ENCODE measurements around the gene RNF11. TPM values are rescaled to one million over a fixed set of nuclear protein-coding genes. Genes with fewer than 3 reads are reported as not detected.

The RNF11 gene
- total RNA-seq, 4 donors from 2014 or later, result 56.7 to 84.3 (median 76.2) TPM

DNA sequence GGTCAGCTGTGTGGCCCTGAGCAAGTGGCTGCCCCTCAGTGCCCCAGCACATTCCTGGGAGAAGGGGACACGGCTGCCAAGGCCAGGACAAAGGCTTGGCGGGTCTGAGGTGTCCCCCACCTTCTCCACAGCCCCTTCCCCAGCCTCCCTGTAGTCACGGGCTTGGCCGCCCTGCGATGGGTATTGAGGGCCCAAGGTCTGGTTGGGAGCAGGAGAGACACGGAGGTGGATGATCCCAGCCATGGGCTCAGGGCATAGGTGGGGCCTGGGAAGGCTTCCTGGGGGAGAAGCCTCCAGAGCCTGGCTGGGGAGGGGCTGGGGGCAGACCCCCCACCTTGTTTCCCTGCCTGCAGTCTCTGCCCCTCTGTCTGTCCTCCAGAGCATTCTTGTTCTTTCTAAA is 67.2 kb downstream of the RNF11 start:
- Histone ChIP-seq H3K36me3 (no peaks in the 10 kb centered on the region), H3K9me3 (no peaks in the 10 kb centered on the region), H3K4me1 (peaks cover 0 to 2% (median 0%) of the 10 kb centered on the region in 4 donors), H3K27ac (no peak overlapping the region), H3K4me3 (no peak overlapping the region), H3K27me3 (no peaks in the 10 kb centered on the region)
- DNase-seq (ENCODE audit: low spot score in 2 of 2), result no peak
- 66 to 80% methylated on average over 2 to 6 of the region's 6 CpGs for WGBS, 2 donors
- TF ChIP-seq EP300 (IDR thresholded peaks at IDR 0.05), result no peak

DNA sequence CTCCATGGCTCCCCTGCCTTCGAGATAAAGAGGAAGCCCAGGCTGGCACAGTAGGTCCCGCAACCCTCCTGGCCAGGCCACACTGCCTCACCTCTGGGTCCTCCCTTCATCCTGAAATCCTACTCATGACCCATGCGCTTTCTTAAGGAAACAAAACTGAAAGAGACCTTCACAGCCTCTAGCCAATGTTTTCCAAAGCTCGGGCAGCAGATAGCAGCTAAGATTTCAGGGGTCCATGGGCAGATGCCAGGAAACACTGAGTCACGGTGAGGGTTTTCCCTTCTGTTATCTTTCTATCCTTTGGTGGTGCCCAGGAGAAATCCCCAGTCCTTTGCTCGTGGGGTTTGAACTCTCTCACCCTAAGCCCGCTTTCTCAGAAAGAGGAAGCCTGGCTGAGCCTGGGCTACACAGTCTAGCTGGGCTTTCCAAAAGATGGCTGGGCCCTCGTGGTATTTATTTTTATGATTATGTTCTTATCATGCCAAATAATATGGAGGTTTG is 67.7 kb downstream of the RNF11 start:
- Histone ChIP-seq H3K36me3 (no peaks in the 10 kb centered on the region), H3K9me3 (no peaks in the 10 kb centered on the region), H3K4me1 (peaks cover 0 to 2% (median 0%) of the 10 kb centered on the region in 4 donors), H3K27me3 (no peaks in the 10 kb centered on the region), H3K27ac (no peak overlapping the region), H3K4me3 (no peak overlapping the region)
- TF ChIP-seq POLR2A (IDR thresholded peaks at IDR 0.05) (no peak), EP300 (IDR thresholded peaks at IDR 0.05) (no peak)
- TF ChIP-seq, protein P1, sequence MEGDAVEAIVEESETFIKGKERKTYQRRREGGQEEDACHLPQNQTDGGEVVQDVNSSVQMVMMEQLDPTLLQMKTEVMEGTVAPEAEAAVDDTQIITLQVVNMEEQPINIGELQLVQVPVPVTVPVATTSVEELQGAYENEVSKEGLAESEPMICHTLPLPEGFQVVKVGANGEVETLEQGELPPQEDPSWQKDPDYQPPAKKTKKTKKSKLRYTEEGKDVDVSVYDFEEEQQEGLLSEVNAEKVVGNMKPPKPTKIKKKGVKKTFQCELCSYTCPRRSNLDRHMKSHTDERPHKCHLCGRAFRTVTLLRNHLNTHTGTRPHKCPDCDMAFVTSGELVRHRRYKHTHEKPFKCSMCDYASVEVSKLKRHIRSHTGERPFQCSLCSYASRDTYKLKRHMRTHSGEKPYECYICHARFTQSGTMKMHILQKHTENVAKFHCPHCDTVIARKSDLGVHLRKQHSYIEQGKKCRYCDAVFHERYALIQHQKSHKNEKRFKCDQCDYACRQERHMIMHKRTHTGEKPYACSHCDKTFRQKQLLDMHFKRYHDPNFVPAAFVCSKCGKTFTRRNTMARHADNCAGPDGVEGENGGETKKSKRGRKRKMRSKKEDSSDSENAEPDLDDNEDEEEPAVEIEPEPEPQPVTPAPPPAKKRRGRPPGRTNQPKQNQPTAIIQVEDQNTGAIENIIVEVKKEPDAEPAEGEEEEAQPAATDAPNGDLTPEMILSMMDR (IDR thresholded peaks at IDR 0.05), result no peak
- DNase-seq (ENCODE audit: low spot score in 2 of 2), result no peak
- 47 to 51% methylated on average over 8 of the region's 8 CpGs for WGBS, 2 donors

DNA sequence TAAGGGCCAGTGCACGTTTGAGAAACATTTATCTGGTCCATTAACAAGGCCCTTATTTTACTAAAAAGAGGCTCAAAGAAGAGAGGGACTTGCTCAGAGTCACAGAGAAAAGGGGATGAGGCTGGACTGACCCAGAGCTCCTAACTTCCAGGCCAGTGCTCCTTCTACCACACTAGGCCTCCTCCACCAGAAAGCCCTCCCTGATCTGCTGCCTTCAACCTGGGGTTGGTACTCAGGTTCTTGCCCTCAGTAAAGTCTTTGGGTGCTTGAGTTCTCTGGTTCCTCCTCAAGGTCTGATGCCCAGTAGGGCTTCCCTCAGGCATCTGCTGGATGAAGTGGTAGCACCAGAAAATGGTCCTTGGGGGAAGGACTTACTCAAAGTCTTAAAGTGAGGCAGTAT is 68.3 kb downstream of the RNF11 start:
- no peak for TF ChIP-seq EP300 (IDR thresholded peaks at IDR 0.05)
- TF ChIP-seq, protein P1 (IDR thresholded peaks at IDR 0.05), result no peak
- no peak for TF ChIP-seq POLR2A (IDR thresholded peaks at IDR 0.05)
- WGBS, 2 donors, result 29 to 33% methylated on average over 1 of the region's 1 CpG
- no peaks in the 10 kb centered on the region for H3K9me3 ChIP-seq
- H3K36me3 ChIP-seq, result no peaks in the 10 kb centered on the region
- no peak overlapping the region for H3K4me3 ChIP-seq
- peaks cover 0 to 2% (median 0%) of the 10 kb centered on the region in 4 donors for H3K4me1 ChIP-seq
- no peak for DNase-seq (ENCODE audit: low spot score in 2 of 2)
- no peak overlapping the region for H3K27ac ChIP-seq
- H3K27me3 ChIP-seq, result no peaks in the 10 kb centered on the region

DNA sequence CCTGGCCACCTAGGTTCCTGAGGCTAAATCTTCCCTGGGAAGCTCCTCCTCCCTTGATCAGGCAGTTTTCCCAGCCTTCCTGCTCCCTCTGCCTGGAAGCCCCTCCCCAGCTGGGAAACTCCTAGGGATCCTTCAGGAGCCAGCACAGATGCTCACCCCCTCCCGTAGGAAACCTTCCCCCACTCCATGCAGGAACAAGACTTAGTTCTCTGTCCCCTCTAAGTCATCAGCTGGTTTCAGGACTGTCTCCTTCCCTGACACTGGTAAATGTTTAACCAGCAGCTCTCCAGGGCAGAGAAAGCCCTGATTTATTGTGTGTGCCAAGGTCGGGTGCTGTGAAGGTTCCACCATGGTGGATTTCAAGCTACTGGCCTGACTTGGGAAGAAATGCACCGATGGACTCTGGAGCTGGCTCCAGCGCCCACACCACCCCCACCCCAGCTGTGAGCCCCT is 69.3 kb downstream of the RNF11 start:
- TF ChIP-seq, protein P1 (IDR thresholded peaks at IDR 0.05), result no peak
- TF ChIP-seq EP300 (IDR thresholded peaks at IDR 0.05), result no peak
- no peak for TF ChIP-seq POLR2A (IDR thresholded peaks at IDR 0.05)
- no peak overlapping the region for H3K4me3 ChIP-seq
- H3K9me3 ChIP-seq, result no peaks in the 10 kb centered on the region
- 56 to 61% methylated on average over 4 of the region's 4 CpGs for WGBS, 2 donors
- peaks cover 0 to 2% (median 0%) of the 10 kb centered on the region in 4 donors for H3K4me1 ChIP-seq
- H3K27ac ChIP-seq, result no peak overlapping the region
- no peak for DNase-seq (ENCODE audit: low spot score in 2 of 2)
- H3K27me3 ChIP-seq, result no peaks in the 10 kb centered on the region
- no peaks in the 10 kb centered on the region for H3K36me3 ChIP-seq

DNA sequence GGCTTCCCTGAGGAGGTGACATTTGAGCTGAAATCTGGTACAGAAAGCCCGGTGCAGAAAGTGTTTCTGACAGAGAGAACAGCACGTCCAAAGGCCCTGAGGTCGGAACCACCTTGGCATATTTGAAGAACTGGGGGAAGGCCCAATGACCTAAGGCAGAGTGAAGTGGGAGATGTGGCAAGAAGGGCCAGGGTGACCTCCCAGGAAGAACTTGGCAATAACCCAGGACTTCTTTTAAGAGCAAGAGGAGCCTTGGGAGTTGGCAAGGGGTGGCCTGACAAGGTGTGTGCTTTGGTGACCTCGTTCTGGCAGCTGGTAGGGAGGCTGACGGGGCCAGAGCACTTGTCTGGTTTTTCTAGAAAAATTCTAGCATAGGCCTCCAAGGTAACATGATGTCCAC is 70.9 kb downstream of the RNF11 start:
- no peak overlapping the region for H3K27ac ChIP-seq
- 81 to 91% methylated on average over 5 of the region's 5 CpGs for WGBS, 2 donors
- TF ChIP-seq POLR2A (IDR thresholded peaks at IDR 0.05), result no peak

DNA sequence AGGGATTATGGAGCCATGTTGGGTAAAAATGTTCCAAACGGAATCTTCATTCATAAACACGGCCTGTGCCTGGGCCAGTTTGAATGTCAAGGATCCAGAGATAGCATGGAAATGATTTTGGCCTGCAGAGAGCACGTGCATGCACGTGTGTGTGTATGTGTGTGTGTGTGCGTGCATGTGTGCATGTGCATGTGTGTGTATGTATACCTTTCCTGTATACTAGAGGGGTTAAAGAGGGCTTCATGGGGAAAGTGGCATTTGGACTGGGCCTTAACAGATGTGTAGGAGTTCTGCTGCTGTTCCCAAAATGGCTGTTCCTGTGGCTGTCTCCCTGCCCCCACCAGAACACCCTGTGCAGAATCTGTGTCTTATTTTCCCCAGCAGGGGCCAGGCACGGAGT is 72.6 kb downstream of the RNF11 start:
- WGBS, 2 donors, result 84 to 90% methylated on average over 6 of the region's 6 CpGs
- Histone ChIP-seq H3K4me3 (no peak overlapping the region), H3K4me1 (no peaks in the 10 kb centered on the region), H3K27me3 (no peaks in the 10 kb centered on the region), H3K9me3 (no peaks in the 10 kb centered on the region), H3K27ac (no peak overlapping the region), H3K36me3 (no peaks in the 10 kb centered on the region)
- no peak for DNase-seq (ENCODE audit: low spot score in 2 of 2)
- no peak for TF ChIP-seq POLR2A (IDR thresholded peaks at IDR 0.05)
- TF ChIP-seq, protein P1 (IDR thresholded peaks at IDR 0.05), result no peak
- TF ChIP-seq EP300 (IDR thresholded peaks at IDR 0.05), result no peak

More for the DNA sequence above, 70.9 kb downstream of the RNF11 start:
- DNase-seq (ENCODE audit: low spot score in 2 of 2), result no peak
- H3K27me3 ChIP-seq, result no peaks in the 10 kb centered on the region
- no peak overlapping the region for H3K4me3 ChIP-seq
- no peaks in the 10 kb centered on the region for H3K9me3 ChIP-seq
- no peaks in the 10 kb centered on the region for H3K36me3 ChIP-seq
- peaks cover 0 to 2% (median 0%) of the 10 kb centered on the region in 4 donors for H3K4me1 ChIP-seq
